Occipital lobe (tissue), 2 donors: ENCODE measurements around the gene DHX16. TPM values are rescaled to one million over a fixed set of nuclear protein-coding genes. Genes with fewer than 3 reads are reported as not detected.
"Not testable (repeated sequence)": the region's sequence is repeated elsewhere in the genome, so short reads cannot be mapped to it uniquely, and the experiment has no call there.

ENCODE experiments used
- DNase-seq: peaks from one replicate; lab custom pipeline; 2025; lab: John Stamatoyannopoulos, UW
- total RNA-seq: library from RNA; depleted of rRNA; stranded (reverse); fragments of >200 nt; gene quantifications from one replicate; pipeline ENCODE4 v1.2.3, GENCODE V29; 2014

DHX16 gene
- total RNA-seq = 20.9 TPM

DNA sequence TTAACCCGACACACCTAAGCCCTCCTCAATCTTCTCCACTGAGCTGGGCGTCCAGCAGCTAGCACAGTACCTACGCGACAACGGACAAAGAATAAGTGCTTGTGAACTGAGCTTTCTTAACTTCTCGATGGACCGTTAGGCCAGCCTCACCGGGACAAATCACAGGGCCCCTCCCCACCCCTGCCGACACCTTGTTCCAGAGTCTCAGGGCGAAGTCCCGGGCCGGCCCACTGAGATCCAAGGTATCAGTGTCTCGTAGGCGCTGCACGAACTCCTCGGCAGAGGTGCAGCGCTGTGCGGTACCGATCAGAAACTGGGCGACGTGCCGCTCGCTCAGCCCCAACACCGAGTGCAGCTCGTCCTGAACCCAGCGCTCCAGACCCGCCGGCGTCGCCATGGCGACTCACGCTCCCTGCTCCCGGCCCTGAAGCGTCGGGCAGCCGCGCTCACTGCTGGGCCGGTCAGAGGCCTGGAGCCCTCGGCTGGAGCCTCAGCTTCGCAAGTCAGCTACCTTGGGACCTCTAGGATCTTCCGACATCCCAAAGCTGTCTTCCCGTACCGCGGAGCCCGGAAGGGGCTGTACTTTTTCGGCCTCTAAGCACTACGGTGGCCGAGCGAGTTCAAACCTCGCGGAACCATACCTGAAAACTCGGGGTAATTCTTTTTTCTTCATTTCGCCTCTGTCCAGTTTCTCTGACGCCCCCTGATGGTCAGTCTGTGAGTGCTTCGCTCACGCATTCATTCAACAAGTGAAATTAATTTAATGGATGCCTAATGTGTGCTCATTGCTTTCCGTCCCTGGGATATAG lies at the start of gene DHX16:
Gene DHX16, minus strand, starts transcription at position 562 of the 809 bp plus-strand sequence. Its CDS starts 165 bp downstream, at position 397.
- DNase-seq = peak; percentile 89

DNA sequence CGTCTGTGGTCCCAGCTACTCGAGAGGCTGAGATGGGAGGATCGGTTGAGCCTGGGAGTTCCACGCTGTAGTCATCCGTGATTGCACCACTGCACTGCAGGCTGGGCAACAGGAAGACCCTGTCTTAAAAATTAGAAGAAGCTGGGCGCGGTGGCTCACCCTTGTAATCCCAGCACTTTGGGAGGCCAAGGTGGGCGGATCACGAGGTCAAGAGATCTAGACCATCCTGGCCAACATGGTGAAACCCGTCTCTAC lies 49.1 kb upstream of the DHX16 start:
- not testable (repeated sequence) for DNase-seq

DNA sequence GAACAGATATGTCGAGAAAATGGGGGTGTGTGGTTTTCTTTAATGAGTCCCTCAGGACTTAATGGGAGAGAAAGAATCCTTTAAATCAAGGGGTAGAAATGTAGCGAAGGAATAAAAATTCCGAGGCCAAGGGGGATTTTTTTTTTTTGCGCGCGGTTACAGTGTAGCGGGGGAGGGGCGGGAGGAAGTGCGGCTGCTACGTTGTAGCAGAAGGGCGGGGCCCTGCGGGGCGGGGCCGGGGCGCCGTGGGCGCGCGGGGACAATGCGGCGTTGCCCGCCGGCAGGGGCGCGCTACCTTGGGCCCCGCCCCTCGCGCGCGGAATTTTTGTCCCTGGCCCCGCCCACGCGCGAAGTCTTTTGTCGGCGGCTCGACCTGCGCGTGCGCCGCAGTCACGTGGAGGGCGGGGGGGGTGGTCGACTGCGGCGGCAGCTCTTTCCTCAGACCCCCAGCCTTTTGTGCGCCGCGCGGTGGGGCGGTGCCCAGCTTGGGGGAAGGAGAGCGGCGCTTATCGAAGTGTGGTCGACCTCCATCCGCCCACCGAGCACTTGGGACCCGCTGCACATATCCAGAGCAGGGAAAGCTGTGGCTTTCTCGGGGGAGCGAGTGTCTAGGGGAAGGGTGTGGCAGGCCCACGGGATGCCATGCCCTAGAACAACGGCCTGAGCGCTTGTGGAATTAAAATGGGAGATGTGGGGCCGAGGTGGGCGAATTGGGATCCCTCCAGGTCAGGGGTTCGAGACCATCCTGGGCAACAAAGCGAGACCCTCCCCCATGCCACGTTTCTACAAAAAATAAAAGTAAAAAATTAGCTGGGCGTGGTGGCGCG lies 48.6 kb upstream of the DHX16 start:
- DNase-seq = peak; percentile 84

GRCh38 chr6:30720738-30721197 lies 48.0 kb upstream of the DHX16 start:
- peak; percentile 32 for DNase-seq

DNA sequence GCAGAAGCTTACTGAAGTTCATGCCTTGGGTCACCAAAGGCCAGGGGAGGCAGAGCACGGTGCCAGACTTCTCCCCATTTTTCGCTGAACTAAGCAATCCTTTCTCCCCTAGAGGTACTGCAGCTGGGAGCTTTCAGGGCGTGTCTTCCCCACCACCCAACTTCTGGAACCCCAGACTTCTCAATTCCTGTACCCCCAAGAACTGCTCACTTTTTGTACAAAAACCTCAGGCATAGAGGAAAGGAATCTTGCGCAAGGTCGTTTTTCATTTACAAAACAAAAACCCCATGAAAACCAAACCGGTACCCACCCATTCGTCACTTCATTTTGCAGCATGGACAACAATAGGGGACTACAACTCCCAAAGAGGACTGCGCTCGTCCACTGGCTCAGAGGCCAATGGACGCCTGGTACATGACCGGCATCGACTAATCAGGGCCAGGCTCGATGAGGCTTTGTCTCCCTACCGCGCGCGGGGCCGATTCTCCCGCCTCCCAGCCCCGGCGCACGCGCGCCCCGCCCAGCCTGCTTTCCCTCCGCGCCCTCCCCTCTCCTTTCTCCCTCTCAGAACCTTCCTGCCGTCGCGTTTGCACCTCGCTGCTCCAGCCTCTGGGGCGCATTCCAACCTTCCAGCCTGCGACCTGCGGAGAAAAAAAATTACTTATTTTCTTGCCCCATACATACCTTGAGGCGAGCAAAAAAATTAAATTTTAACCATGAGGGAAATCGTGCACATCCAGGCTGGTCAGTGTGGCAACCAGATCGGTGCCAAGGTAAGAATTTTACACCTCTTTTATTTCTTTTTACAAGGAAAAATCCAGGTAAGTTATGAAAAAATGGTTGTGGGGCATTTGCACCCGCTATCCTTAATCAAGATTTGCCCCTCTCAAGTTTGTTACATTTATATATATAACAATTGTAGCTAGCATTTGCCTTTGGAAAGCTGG lies 47.3 kb upstream of the DHX16 start, which contains the start of gene TUBB:
Gene TUBB, plus strand, starts transcription at position 562 of the 947 bp plus-strand sequence. Its CDS starts 155 bp downstream, at position 717.
- peak; percentile 97 for DNase-seq

GRCh38 chr6:30719356-30719755 lies 46.5 kb upstream of the DHX16 start:
- DNase-seq = no peak

DNA sequence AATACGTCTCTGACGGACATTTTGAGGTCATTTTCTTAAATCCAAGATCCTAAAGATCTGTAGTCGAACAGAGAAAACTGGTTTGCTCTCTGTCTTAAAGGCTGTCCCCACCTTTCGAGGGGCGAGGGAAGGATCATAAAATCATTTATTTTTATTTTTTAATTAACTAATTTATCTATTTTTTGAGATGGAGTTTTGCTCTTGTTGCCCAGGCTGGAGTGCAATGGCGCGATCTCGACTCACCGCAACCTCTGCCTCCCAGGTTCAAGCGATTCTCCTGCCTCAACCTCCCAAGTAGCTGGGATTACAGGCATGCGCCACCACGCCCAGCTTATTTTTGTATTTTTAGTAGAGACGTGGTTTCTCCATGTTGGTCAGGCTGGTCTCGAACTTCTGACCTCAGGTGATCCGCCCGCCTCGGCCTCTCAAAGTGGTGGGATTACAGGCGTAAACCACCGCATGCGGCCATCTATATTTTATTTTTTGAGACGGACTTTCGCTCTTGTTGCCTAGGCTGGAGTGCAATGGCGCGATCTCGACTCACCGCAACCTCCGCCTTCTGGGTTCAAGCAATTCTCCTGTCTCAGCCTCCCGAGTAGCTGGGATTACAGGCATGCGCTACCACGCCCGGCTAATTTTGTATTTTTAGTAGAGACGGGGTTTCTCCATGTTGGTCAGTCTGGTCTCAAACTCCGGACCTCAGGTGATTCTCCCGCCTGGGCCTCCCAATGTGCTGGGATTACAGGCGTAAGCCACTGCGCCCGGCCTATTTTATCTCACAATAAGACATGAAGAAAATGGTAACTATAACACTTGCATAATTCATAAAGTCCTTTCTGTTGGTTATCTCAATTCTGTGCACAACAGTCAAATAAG lies 45.3 kb upstream of the DHX16 start:
- DNase-seq = not testable (repeated sequence)

GRCh38 chr6:30717129-30717844 lies 44.5 kb upstream of the DHX16 start, which contains the start of gene MDC1:
MDC1 (minus strand) TSS chr6:30717281; CDS start chr6:30715175, 2,106 bp downstream.
- DNase-seq = peak; percentile 100

- DNase-seq = no peak
Observed at GRCh38 chr6:30716879-30717128, 44.0 kb upstream of the DHX16 start.

DNA sequence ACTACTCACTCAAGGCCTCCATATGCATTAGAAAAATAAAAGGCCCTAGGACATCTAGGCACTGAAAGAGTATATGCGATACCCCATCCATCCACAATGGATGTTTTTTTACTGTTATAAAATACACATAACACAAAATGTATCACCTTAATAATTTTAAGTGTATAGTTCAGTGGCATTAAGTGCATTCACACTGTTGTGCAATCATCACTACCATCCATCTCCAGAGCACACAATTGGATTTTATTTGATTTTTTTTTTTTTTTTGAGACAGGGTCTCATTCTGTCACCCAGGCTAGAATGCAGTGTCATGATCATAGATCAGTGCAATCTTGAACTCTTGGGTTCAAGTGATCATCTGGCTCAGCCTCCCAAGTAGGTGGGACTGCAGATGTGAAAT lies 41.5 kb upstream of the DHX16 start:
- no peak for DNase-seq

DNA sequence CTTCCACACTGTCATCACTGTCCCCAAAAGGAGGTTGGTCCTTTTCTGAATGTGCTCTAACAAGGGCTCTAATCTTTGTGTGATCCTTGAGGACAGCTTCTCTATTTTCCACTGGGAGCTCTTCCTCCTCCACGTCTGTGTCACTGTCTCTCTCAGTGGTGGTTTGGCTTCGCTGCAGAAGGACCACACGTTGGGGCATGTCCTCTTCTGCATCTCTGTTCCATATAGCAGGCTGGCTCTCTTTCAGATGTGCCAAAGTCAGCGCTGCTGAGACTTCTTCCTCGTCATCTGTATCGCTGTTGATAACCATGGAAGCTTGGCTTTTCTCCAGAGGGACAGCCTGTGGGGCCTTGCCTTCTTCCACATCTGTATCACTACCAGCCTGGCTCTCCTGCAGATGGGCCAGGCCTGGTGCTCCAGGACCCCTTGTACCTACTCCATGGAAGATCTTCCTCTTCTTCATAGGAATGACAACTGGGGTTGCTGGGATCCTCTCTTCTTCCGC lies 39.7 kb upstream of the DHX16 start:
- DNase-seq = no peak

DNA sequence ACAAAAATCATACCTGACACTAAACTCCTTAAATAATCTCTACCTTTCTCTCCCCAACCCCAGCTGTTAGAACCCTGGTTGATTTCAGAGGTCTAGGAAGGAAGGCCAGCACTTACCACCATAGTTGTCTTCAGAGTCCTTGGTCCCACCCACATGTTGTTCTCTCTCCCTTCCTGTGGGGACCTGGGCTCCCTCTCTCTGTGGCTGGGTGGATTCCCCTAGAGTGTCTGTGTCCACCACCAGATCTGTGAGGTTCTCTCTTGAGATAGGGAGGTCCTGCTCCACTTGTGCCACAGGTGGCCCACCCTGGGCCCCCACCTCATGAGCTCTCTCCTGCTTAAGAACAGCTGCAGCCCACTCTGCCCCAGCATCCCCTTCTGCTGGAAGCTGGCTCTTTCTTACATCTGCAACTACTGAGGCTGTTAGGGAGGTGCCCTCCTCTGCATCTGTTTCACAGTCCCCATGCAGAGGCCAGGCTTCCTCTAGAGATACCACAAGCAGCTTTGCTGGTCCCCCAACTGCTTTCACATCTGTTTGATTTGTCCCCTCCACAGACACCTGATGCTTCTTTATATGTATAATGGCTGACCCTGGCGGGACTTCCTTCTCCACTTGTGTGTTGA lies 39.1 kb upstream of the DHX16 start:
- DNase-seq = no peak

GRCh38 chr6:30709101-30709868 lies 36.5 kb upstream of the DHX16 start:
- no peak for DNase-seq

DNA sequence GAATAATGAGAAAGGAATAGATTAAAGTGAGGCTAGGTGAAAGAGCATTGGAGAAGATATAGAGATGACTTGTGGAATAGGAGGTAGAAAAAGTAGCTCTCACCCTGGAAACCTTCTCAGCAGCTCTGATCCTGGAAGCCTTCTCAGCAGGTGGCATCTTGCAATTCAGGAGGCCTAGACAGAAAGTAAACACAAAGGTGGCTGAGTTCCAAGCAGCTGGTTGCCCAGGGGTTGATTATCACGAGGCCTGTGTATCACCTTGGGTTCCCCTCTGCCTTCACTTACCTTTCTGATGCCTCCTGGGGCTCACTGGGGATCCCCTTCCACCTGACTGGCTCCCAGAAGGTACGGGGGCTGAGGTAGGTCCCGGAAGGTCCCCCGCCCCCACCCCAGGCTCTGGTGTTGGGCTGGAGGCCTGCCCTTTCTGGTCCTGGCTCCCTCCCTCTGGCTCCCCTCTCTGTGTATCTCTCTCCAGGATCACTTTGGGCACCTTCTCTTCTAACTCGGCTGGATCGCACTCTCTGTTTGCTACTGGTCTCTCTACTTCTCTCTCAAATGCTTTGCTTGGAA lies 34.6 kb upstream of the DHX16 start:
- no peak for DNase-seq

- DNase-seq = no peak
Observed at GRCh38 chr6:30705620-30706019, 32.8 kb upstream of the DHX16 start.

DNA sequence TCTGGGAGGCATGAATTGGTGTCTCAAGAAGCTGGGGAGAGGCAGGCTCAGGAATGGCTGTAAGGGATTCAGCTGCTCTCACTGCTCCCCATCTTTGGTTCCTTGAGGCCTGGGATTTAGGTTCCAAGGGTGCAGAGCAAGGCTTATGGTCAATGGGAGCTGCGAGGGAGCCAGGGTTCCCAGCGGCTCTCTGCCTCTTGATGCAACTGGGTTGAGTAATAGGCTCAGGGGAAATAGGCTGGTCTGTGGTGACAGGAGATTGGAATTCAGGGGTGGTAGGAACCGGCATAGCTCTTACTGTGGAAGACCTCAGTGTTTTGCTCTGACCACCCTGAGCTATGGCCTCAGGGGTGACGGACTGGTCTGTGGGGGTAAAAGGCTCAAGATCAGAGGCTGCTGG lies 31.0 kb upstream of the DHX16 start:
- DNase-seq = no peak

- DNase-seq = no peak
Observed at GRCh38 chr6:30703011-30703410, 30.2 kb upstream of the DHX16 start.

DNA sequence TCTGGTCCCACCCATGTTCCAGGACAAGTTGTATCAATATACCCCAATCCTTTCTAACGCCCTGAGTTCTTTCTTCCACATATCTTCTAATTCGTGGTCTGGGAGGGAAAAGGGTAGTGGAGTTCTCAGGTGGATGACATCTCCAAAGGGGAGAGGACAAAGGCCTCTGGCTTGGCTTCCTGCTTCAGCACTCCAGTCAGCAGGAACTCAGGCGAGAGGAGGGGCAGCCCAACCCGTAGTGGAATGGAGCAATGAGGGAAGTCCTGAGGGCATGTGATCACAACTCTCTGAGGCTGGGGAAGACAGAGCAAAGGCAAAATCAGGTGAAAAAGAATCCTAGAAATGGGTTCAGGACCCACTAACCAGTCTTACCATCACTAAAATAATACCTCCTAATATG lies 27.5 kb upstream of the DHX16 start:
- DNase-seq = no peak
